Activated naive CD4-positive, alpha-beta T cell treated with anti-CD3 and anti-CD28 coated beads, Interleukin-2, amount 50 U/mL, for 24 hours (primary cell): ENCODE data around the gene SIRT7.
A peak's percentile ranks its signal among the peaks of the same experiment; 100 is the strongest.

Experiments used
- H3K27ac Mint-ChIP-seq: one replicate; pipeline ENCODE4 v1.8.0; 2021; ENCODE audit warnings: mild to moderate bottlenecking, mixed read lengths
- H3K27me3 Mint-ChIP-seq: one replicate; pipeline ENCODE4 v1.8.0; 2021; ENCODE audit warnings: mixed read lengths
- H3K36me3 Mint-ChIP-seq: one replicate; pipeline ENCODE4 v1.8.0; 2021; ENCODE audit warnings: mixed read lengths
- H3K4me1 Mint-ChIP-seq: one replicate; pipeline ENCODE4 v1.8.0; 2021; ENCODE audit warnings: mixed read lengths
- H3K4me3 Mint-ChIP-seq: one replicate; pipeline ENCODE4 v1.8.0; 2021; ENCODE audit warnings: mild to moderate bottlenecking, mixed read lengths
- H3K9me3 Mint-ChIP-seq: one replicate; pipeline ENCODE4 v1.8.0; 2021; ENCODE audit warnings: mixed read lengths

The SIRT7 gene

GRCh38 chr17:81928544-81929252 lies 10.7 kb upstream of the SIRT7 start:
- H3K27me3 Mint-ChIP-seq, result peaks cover 3% of the 10 kb centered on the region
- no peaks in the 10 kb centered on the region for H3K36me3 Mint-ChIP-seq
- peaks cover 19% of the 10 kb centered on the region for H3K4me1 Mint-ChIP-seq
- H3K9me3 Mint-ChIP-seq, result no peaks in the 10 kb centered on the region
- peak overlapping the region; percentile 74 for H3K4me3 Mint-ChIP-seq
- H3K27ac Mint-ChIP-seq, result no peak overlapping the region

DNA sequence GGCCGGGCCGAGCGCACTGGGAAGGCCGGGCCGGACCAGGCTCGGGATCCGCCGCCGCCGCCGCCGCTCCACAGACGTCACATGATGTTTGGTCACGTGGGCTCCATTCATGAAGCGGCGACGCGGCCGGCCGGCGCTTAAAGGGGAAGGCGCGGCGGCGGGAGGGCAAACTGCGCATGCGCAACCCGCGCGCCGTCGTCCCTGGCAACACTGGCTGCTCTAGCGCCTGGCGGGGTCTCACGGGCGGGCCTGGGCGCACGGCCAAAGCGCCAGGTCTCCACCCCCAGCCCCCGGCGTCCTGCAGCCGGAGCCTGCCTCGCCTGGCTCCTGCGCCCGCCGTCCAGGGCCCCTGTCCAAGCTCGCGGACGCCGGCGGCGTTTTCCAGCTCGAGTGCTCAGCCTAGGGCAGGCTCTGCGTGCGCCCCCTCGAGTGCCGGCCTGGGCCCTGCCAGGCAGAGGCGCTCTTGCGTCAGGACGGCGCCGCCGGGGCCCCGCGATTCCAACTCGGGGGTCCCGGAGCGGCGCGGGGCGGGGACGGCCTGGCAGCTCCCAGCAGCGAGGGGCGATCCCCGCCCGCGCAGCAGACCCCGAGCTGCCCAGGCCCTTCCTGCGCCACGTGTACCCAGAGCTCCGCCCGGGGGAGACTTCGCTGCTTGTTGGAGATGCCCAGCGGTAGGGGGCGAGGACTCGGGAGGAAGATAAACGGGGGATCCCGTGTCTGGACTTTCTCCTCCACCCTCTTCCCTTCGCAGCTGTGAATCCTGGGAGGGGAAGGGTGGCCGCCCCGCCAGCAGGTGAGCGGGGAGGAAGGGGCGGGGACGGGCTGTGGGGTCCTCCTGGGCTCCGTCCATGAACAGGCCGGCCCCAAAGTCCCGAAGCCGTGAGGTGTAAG lies 9.9 kb upstream of the SIRT7 start, which contains the start of gene MAFG:
MAFG (minus strand) TSS at position 83 of the 891 bp plus-strand sequence. CDS start 4,550 bp downstream, outside the sequence.
- peak within 1 kb of the TSS; percentile 91 for H3K4me3 Mint-ChIP-seq
- H3K27me3 Mint-ChIP-seq, result peaks cover 3% of the 10 kb centered on the region
- H3K9me3 Mint-ChIP-seq, result no peaks in the 10 kb centered on the region
- peak within 1 kb of the TSS; percentile 87 for H3K27ac Mint-ChIP-seq
- H3K36me3 Mint-ChIP-seq, result no peaks in the 10 kb centered on the region
- peaks cover 19% of the 10 kb centered on the region for H3K4me1 Mint-ChIP-seq

- peaks cover 19% of the 10 kb centered on the region for H3K4me1 Mint-ChIP-seq
- no peaks in the 10 kb centered on the region for H3K9me3 Mint-ChIP-seq
- H3K4me3 Mint-ChIP-seq, result peak overlapping the region; percentile 74
- H3K36me3 Mint-ChIP-seq, result no peaks in the 10 kb centered on the region
- peaks cover 3% of the 10 kb centered on the region for H3K27me3 Mint-ChIP-seq
- H3K27ac Mint-ChIP-seq, result no peak overlapping the region
Measured at GRCh38 chr17:81927152-81927652, 9.2 kb upstream of the SIRT7 start.

DNA sequence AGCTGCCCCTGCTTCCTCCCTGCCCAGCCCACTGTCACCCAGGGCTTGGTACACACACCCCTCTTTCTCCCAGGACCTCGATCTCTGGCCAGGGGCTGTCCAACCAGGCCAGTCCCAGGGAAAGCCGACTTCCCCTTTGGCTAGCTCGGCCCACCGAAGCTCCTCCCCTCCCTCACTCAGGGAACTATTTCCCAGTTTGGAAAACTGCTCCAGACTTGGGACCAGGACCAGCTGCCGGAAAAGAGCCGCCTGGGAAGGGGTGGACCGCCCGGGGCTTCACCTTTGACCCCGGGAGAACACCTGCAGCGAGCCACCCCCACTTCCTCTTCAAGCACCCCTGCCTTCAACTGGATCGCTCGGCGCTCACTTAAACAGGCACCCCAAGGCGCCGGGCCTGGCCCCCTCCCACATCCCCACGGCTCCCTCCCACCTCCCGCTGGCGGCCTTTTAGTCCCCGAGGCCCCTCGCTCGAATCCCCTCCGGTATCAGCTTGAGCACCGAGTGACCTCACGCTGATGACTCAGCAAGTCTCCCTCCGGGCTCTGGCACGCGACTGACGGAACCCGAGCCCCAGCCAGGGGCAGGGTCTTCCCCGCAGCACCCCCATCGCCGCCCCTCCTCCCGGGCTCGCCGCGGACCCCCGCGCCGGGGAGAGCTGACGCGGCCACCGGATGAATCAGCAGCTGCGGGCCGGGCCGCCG lies 8.6 kb upstream of the SIRT7 start:
- H3K9me3 Mint-ChIP-seq, result no peaks in the 10 kb centered on the region
- peaks cover 3% of the 10 kb centered on the region for H3K27me3 Mint-ChIP-seq
- H3K4me1 Mint-ChIP-seq, result peaks cover 19% of the 10 kb centered on the region
- H3K4me3 Mint-ChIP-seq, result peak overlapping the region; percentile 91
- no peaks in the 10 kb centered on the region for H3K36me3 Mint-ChIP-seq
- peak overlapping the region; percentile 87 for H3K27ac Mint-ChIP-seq

DNA sequence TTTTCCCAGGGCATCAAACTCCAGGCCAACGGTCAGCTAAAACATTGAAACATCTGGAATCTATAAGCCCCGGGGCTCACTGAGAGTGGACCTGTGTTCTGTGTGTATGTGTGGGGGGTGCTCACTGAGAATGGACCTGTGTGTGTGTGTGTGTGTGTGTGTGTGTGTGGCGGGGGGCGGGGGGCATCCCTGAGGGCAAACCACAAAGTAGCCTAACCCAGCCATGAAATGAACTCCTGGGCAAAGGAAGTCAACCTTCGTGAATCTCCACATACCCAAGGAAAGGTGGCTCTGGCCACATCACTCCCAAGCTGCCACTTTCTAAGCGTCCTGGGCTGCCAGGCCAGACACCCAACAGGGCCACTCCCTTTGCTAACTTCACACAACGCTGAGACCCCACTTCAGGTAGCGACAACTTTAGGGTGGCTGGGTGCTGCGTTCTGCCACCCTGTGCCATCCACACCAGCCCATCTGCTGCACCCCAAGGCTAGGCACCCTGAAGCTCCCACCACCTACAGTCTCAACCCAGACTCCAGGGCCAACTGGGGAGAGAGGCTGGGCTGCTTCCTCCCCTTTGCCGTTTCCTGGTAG lies 8.0 kb upstream of the SIRT7 start:
- no peaks in the 10 kb centered on the region for H3K36me3 Mint-ChIP-seq
- H3K4me1 Mint-ChIP-seq, result peaks cover 19% of the 10 kb centered on the region
- H3K27me3 Mint-ChIP-seq, result peaks cover 1% of the 10 kb centered on the region
- peak overlapping the region; percentile 91 for H3K4me3 Mint-ChIP-seq
- no peaks in the 10 kb centered on the region for H3K9me3 Mint-ChIP-seq
- peak overlapping the region; percentile 87 for H3K27ac Mint-ChIP-seq

DNA sequence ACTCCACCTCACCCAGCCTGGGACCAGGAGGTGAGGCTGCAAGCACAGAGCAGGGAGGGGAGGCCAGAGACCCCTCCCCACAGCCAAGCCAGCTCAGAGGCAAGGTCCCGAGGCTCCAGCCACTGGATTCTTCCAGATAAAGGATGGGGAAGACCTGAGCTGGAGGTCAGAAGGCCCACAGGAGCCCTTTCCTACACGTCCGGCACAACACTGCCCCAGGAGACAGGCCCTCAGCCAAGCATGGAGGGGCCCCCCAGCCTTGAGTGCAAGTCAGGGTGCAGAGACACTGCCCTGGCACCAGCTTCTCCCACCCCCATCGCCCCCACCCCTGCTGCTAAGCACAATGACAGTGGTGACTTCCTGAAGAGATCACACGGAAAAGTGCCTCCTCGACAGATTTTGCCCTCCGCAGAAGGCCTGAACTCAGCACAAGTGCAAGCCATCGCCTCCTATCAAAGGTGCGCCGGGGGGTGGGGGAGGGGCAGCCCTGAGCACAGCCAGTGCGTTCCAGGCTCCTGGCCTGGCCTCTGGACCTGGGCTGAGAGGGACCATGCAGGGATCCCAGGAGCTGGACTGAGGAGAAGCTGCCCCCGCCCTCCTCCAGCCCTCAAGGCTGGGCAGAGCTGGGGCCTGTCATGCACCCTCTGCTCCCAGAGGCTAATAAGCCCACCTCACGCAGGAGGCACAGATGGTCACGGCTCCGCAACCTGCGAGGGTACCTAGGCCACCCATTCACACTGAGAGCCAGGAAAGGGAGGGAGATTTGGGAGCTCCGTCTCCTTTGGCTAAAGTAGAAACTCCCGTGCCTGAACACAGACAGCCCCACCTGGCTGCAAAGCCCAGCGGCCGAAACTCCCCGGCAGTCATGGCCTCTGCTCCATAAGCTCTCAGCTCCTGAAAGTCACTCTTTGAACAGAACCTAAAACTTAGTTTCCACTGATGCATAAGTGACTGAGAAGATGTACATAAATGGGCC lies 6.9 kb upstream of the SIRT7 start:
- no peaks in the 10 kb centered on the region for H3K9me3 Mint-ChIP-seq
- no peaks in the 10 kb centered on the region for H3K27me3 Mint-ChIP-seq
- no peaks in the 10 kb centered on the region for H3K36me3 Mint-ChIP-seq
- H3K4me3 Mint-ChIP-seq, result peak overlapping the region; percentile 91
- H3K27ac Mint-ChIP-seq, result peak overlapping the region; percentile 51
- H3K4me1 Mint-ChIP-seq, result peaks cover 19% of the 10 kb centered on the region

GRCh38 chr17:81923302-81924260 lies 5.6 kb upstream of the SIRT7 start:
- no peaks in the 10 kb centered on the region for H3K9me3 Mint-ChIP-seq
- peak overlapping the region; percentile 15 for H3K4me3 Mint-ChIP-seq
- no peaks in the 10 kb centered on the region for H3K27me3 Mint-ChIP-seq
- peak overlapping the region; percentile 81 for H3K27ac Mint-ChIP-seq
- no peaks in the 10 kb centered on the region for H3K36me3 Mint-ChIP-seq
- H3K4me1 Mint-ChIP-seq, result peaks cover 27% of the 10 kb centered on the region

GRCh38 chr17:81922566-81923301 lies 4.8 kb upstream of the SIRT7 start:
- peak overlapping the region; percentile 55 for H3K27ac Mint-ChIP-seq
- peaks cover 32% of the 10 kb centered on the region for H3K4me1 Mint-ChIP-seq
- H3K4me3 Mint-ChIP-seq, result no peak overlapping the region
- H3K27me3 Mint-ChIP-seq, result no peaks in the 10 kb centered on the region
- no peaks in the 10 kb centered on the region for H3K9me3 Mint-ChIP-seq
- H3K36me3 Mint-ChIP-seq, result no peaks in the 10 kb centered on the region

GRCh38 chr17:81921996-81922565 lies 4.1 kb upstream of the SIRT7 start:
- Mint-ChIP-seq H3K4me1 (peaks cover 35% of the 10 kb centered on the region), H3K9me3 (no peaks in the 10 kb centered on the region), H3K27me3 (no peaks in the 10 kb centered on the region), H3K36me3 (no peaks in the 10 kb centered on the region), H3K4me3 (no peak overlapping the region), H3K27ac (no peak overlapping the region)

GRCh38 chr17:81921537-81921862 lies 3.5 kb upstream of the SIRT7 start:
- Mint-ChIP-seq H3K4me1 (peaks cover 40% of the 10 kb centered on the region), H3K27me3 (no peaks in the 10 kb centered on the region), H3K36me3 (no peaks in the 10 kb centered on the region), H3K27ac (no peak overlapping the region), H3K9me3 (no peaks in the 10 kb centered on the region), H3K4me3 (no peak overlapping the region)

DNA sequence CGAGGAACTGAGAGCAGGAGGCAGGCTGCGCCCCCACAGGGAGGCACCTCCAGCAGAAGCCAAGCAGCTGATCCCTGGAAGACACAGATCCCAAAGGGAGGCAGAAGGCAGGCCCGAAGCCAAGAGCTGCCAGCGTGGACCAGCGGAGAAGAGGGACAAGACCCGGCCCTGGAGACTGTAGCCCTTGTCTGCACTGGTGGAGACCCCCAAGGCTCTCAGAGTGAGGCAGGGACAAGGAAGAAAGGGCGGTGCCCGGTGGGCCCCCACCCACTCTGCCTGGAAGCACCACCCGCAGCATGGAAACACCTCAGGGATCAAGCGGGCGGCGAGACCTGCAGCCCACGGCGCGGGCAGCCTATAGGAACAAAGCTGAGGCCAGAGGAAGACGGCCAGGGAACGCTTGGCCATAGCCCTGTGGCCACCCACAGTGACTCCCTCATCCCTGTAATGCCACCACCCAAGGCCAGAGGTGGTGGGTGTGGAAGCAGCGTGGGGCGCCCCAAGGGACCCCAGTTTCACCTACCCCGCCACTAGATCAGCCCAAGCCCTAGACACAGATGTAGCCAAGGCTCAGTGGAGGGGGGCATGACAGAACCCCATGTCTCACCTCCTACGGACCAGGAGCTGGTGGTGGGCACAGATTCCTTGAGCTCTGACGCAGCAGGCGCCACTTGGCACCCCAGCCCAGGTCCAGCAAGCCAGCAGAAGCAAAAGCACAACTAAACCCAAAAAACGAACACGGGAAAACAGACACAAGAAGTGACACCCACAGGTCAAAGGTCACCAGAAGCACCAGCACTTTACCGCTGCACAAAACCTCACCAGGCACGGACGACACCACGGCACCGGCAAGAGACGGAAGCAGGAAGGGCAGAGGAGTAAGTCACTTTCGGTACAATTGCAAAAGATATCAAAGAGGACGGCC lies 2.9 kb upstream of the SIRT7 start:
- no peaks in the 10 kb centered on the region for H3K9me3 Mint-ChIP-seq

More for the DNA sequence above, 2.9 kb upstream of the SIRT7 start:
- no peaks in the 10 kb centered on the region for H3K27me3 Mint-ChIP-seq
- H3K27ac Mint-ChIP-seq, result no peak overlapping the region
- H3K36me3 Mint-ChIP-seq, result no peaks in the 10 kb centered on the region
- H3K4me3 Mint-ChIP-seq, result no peak overlapping the region
- peaks cover 39% of the 10 kb centered on the region for H3K4me1 Mint-ChIP-seq
